HL-60/S4 treated with phorbol 12-myristate 13-acetate at 8.2 ng/mL for 4 days and 3 days (cell line): ENCODE results near the gene RPS6KA4.

Experiments used
- in situ Hi-C: fragments of 300-500 bp; cut with MboI; formaldehyde crosslinking; loops from 2 replicates; pipeline ENCODE4 v1.15.0; 2022; ENCODE audit warnings: low sequenced_read_pairs

RPS6KA4 gene

DNA sequence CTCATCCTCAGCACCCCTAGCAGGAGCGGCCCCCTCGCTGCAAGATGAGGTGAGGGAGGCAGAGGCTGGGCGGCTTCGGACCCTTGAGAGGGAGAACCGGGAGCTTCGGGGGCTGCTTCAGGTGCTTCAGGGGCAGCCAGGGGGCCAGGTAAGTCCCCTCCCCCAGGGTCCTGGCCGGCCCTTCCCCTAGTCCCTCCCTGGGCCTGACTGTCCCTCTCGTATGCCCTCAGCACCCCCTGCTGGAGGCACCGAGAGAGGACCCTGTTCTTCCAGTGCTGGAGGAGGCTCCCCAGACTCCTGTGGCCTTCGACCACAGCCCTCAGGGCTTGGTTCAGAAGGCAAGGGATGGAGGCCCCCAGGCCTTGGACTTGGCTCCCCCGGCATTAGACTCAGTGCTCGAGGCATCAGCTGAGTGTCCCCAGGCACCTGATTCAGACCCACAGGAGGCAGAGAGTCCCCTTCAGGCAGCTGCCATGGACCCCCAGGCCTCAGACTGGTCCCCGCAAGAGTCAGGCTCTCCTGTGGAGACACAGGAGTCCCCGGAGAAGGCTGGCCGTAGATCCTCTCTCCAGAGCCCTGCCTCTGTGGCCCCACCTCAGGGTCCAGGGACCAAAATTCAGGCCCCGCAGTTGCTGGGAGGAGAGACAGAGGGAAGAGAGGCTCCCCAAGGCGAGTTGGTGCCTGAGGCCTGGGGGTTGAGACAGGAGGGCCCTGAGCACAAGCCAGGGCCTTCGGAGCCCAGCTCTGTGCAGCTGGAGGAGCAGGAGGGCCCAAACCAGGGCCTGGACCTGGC, 15.0 kb upstream of the RPS6KA4 start:
- in situ Hi-C loops = loop anchor here (25.0 kb wide), 1 partner anchor 107 kb away; the partner anchor contains the start of genes DNAJC4, FKBP2, NUDT22 and PPP1R14B

DNA sequence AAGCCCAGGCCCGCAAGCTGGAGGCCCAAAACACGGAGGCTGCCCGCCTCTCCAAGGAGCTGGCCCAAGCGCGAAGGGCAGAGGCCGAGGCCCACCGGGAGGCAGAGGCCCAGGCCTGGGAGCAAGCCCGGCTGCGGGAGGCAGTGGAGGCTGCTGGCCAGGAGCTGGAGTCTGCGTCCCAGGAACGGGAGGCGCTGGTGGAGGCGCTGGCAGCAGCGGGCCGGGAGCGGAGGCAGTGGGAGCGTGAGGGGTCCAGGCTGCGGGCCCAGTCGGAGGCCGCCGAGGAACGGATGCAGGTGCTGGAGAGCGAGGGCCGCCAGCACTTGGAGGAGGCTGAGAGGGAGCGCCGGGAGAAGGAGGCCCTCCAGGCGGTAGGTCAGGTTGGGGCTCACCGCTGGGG, 14.2 kb upstream of the RPS6KA4 start:
- in situ Hi-C loops = loop anchor here (25.0 kb wide), 1 partner anchor 107 kb away; the partner anchor contains the start of genes DNAJC4, FKBP2, NUDT22 and PPP1R14B

DNA sequence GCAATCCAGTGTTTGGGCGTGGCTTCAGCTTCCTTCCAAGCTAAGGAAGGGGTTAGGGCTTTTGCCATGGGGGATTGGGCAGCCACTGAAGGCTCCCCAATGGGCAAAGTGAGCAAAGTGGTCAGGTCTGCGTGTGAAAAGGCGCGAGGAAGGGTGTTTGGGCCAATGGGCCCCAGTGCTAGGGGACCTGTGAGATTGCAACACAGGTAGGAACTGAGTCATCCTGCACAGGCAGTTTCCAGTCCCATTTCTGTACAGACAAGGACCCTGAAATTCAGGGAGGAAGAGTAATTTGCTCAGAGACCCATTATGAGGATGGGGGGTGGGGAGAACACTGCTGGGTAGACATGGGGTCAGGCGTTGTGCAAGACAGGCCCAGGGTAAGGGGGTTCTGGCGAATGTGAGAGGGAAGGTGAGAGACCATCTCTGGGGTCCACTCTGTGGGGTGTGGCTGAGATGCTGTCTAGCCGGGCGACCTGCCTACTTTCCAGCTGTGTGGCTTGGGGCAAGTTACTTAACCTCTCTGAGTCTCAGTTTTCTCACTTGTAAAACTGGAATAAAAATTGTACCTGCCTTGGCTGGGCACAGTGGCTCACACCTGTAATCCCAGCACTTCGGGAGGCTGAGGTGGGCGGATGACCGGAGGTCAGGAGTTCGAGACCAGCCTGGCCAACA, 11.6 kb upstream of the RPS6KA4 start:
- in situ Hi-C loops = loop anchor here (25.0 kb wide), 1 partner anchor 110 kb away; the partner anchor contains the start of genes DNAJC4, FKBP2, NUDT22 and PPP1R14B

DNA sequence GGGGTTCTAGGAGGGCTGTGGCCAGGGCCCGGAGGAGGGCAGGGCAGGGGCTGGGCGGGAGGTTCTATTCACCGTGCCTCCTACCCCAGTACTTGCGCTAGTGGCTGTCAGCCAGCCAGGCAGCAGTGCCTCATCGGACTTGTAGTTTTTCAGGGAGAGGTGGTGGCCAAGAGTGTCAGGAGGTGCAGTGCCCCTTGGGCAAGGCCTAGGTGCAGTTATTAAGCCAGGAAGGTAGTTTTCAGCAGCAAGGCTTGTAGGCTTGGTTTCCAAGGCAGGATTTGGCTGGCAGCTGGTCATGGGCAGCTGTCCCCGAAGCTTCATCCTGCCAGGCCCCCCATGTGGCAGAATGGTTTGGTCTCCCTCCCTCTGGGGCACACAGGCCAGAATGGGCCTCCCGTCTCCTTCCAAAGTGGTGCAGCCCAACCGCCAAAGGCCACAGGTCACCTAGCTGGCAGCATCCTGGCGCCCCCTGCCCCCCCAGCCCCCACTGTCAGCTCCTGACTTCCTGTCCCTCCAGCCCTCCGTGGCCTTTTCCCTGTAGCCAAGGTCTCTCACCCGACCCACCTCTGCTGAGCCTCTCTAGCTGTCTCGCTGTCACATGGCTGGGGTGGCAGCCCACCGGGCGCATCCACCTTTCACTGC, 10.5 kb upstream of the RPS6KA4 start:
- in situ Hi-C loops = loop anchor here (25.0 kb wide), 1 partner anchor 111 kb away; the partner anchor contains the start of genes DNAJC4, FKBP2, NUDT22 and PPP1R14B

DNA sequence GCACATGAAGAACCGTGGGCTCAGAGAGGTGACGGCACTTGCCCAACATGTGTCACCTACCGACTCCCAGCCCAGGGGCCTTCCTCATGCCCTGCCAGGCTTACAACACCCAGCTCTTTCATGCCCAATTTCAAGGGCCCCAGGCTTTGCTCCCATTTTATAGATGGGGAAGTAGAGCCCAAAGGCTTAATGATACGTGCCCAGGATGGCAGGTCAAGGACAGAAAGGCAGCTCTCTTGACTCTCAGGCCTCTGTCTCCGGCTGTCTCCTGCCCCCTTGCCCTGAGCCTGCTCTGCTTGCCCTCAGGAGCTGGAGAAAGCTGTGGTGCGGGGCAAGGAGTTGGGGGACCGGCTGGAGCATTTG, 10.0 kb upstream of the RPS6KA4 start:
- in situ Hi-C loops = loop anchor here (25.0 kb wide), 1 partner anchor 112 kb away; the partner anchor contains the start of genes DNAJC4, FKBP2, NUDT22 and PPP1R14B

DNA sequence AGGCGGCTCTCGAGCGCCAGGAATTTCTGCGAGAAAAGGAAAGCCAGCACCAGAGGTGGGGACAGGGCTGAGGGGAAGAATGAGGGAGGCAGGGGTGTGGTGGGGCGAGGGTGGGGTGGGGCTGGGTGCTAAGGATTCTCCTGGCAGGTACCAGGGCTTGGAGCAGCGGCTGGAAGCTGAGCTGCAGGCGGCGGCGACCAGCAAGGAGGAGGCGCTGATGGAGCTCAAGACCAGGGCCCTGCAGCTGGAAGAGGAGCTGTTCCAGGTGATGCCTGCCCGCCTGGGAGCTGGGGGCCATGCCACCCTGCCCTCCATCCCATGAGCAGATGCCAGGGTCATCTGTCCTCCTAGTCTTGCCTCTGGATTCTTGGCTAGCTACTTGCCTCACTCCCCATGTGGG, 9.6 kb upstream of the RPS6KA4 start:
- in situ Hi-C loops = loop anchor here (25.0 kb wide), 1 partner anchor 112 kb away; the partner anchor contains the start of genes DNAJC4, FKBP2, NUDT22 and PPP1R14B

DNA sequence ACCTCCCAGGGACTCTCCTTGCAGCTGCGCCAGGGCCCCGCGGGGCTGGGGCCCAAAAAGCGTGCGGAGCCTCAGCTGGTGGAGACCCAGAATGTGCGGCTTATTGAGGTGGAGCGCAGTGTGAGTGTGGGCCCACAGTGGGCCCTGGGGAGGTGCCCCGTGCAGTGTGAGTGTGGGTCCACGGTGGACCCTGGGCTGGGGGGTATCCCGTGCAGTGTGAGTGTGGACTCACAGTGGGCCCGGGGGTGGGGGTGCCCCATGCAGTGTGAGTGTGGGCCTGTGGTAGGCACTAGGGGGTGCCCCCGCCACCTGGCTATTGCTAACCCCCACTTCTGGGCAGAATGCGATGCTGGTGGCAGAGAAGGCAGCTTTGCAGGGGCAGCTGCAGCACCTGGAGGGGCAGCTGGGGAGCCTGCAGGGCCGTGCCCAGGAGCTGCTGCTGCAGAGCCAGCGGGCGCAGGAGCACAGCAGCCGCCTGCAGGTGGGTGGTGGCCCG, 7.8 kb upstream of the RPS6KA4 start:
- in situ Hi-C loops = no loop called here

DNA sequence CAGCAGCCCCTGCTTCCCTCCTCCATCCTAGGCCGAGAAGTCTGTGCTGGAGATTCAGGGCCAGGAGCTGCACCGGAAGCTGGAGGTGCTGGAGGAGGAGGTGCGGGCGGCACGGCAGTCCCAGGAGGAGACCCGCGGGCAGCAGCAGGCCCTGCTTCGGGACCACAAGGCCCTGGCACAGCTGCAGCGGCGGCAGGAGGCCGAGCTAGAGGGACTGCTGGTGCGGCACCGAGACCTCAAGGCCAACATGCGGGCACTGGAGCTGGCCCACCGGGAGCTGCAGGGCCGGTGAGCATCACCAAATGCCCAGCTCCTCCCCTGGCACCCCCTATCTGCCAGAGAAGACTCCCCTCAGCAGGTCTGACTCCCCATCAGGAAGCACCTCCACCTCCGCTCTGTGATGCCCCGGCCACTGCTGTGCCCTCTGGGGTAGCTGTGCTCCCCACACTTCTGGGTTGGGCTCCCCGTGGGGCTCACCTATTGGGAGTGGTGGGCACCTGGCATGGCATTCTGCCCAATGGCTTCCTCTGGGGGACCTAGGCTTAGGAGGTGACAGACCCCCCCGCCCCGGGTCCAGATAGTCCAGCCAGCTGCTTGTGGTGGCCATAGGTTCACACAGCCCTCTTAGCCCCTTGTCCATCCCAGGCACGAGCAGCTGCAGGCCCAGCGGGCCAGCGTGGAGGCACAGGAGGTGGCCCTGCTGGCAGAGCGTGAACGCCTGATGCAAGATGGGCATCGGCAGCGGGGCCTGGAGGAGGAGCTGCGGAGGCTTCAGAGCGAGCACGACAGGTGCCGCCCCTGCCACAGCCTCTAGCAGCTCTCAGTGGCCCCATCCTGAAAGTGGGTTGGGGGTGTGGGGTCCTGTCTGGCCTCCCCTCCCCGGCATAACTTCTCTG, 6.6 kb upstream of the RPS6KA4 start:
- in situ Hi-C loops = no loop called here

DNA sequence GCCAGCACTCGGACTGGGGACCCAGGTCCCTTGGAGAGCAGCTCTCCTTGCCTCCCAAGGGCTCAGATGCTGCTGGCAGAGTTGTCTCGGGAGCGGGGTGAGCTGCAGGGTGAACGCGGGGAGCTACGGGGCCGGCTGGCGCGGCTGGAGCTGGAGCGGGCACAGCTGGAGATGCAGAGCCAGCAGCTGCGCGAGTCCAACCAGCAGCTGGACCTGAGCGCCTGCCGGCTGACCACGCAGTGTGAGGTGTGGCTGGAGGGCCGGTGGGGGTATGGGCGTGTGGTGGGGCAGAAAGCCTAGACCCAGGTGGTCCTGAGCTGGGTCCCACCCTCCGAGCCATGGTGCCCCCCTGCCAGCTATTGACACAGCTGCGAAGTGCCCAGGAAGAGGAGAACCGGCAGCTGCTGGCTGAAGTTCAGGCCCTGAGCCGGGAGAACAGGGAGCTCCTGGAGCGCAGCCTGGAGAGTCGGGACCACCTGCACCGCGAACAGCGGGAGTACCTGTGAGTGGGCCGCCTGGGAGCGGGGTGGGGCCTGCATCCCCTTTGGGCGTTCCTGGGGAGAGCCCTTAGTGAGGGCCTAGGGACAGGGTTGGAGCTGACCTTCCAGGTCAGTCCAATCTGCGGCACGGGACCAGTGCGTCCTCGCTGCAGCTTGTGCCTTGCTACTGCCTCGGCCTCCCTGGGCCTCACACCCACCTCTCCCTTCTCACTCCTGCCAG, 5.8 kb upstream of the RPS6KA4 start:
- in situ Hi-C loops = no loop called here

DNA sequence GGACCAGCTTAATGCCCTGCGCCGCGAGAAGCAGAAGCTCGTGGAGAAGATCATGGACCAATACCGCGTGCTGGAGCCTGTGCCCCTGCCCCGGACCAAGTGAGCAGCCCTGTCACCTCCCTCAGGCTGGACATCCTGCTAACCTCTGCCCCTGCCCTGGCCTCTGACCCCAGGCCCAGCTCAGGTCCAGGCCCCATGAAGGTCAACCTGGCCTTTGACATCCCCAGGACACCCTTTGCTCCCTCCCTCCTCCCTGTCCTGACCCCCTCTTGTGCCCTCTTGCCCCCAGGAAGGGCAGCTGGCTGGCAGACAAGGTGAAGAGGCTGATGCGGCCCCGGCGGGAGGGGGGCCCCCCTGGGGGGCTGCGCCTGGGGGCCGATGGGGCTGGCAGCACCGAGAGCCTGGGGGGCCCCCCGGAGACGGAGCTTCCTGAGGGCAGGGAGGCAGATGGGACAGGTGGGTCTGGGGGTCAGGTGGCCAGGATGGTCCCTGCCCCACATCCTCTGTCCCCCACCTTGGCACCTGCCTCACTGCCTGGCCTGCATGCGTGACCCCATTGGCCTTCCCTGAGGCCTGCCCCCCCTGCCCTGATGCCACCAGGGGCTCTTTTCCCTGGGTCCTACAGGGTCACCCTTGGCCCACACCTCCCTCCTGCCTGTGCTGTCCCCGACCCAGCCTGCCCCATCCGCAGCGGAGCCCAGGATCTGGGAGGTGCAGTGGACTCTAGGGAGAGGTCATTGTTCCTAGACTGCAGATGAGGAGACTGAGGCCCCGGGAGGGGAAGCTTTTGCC, 5.1 kb upstream of the RPS6KA4 start:
- in situ Hi-C loops = no loop called here

DNA sequence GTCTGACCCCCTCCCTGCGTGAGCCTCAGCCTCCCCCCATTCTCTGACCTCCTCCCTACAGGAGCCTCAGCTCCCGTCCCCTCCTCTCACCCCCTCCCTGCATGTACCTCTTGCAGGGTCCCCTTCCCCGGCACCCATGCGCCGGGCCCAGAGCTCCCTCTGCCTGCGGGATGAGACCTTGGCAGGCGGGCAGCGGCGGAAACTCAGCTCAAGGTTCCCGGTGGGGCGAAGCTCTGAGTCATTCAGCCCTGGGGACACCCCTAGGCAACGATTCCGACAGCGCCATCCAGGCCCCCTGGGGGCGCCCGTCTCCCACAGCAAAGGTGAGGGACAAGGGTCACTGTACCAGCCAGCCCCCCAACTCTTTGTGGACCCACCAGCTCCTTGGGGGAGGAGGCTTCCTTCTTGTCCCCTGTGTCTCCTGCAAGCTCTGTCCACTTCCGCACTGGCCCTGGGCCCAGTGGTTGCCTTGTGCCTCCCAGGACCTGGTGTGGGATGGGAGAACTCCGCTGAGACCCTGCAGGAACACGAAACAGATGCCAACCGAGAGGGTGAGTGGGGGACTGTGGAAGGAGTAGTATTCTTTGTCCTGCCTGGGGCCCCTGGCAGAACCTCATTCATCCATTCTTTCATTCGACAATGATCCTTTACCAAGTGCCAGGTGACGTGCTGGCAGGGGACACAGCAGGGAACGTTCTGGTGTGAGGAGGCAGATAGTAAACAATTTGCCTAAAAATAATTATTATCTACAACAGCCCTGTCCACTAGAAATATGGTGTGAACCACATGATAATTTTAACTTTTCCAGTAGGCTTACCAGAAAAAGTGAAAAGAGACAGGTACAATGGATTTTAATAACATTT, 3.7 kb upstream of the RPS6KA4 start:
- in situ Hi-C loops = no loop called here

DNA sequence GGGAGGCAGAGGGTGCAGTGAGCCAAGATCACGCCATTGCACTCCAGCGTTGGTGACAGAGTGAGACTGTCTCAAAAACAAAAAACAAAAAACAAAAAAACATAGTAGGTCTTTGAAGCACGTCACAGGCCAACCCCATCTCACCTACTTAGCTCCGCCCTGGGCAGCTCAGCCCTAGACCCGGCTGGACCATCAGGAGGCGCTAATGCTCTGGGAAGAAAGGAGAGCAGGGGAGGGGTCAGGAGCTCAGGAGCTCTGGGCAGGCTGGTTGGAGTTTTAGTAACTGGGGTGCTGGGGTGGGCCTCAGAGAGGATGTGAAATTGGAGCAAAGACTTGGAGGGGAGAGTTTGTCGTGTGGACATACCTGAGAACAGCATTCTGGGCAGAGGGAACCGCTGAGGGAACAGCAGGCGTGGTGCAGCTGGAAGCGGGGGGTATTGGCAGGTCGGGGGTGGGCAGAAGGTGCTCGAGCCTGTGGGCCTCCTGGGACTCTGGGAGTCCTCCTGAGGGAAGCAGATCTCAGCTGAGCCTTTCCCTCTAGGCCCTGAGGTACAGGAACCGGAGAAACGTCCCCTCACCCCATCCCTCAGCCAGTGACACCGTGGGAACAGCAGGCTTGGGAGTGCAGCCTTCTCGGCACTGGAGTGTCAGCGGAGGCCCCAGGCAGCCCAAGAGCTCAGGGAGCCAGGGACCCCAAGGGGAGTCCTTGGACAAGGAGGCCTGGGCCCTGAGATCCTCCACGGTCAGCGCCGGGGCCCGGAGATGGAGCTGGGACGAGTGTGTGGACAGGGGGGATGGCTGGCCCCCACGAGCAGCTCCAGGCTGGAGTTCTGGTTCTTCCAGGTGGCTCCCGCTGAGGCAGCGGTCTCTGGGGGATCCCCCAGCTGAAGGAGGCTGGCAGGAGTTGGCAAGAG, 2.2 kb upstream of the RPS6KA4 start:
- in situ Hi-C loops = no loop called here

DNA sequence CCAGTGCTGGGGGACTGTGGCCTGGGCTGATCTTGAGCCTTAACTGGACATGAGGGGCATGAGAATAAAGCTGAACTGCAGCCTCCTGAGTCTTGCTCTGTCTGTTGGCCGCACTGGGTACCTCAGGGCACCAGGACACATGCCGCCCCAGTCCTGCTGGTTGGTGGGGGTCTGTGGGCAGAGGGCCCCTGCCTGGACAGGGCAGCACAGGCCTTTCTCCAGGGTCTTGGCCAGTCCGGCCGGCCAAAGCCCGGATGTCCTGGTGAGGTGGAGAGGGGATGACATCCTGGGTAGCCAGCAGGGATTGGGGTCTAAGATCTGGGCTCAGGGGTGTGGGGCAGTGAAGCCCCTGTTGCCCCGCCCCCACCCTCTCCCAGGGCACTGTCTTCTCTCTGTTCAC, 1.5 kb upstream of the RPS6KA4 start:
- in situ Hi-C loops = no loop called here

DNA sequence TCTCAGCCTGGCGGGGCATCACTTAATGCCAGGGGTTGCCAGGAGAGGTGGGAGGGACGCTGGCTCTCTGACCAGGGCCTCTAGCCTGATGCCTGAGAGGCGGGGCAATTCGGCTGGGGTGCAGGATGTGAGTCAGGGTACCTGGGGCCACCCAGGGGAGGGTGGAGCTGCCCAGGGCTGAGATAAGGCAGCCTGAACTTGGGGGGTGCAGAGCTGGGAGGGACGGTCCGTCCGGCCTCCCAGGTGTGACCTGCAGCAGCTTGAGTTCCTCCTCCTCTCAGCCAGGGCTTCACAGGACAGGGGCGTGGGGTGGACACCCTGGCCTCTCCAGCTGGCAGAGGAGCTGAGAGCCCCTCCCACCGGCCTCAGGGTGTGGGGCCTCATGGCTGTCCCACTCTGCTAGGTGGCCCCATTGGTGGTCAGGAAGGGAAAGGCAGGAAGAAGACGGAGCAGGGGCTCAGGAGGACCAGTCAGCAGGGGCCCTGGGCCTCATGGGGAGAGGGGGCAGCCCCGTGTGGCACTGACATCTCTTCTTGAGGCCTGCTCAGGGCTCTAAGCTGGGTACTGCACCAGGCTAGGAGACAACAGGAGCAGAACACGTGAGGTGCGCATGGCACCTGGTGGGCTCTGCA, 942 bp upstream of the RPS6KA4 start:
- in situ Hi-C loops = no loop called here

DNA sequence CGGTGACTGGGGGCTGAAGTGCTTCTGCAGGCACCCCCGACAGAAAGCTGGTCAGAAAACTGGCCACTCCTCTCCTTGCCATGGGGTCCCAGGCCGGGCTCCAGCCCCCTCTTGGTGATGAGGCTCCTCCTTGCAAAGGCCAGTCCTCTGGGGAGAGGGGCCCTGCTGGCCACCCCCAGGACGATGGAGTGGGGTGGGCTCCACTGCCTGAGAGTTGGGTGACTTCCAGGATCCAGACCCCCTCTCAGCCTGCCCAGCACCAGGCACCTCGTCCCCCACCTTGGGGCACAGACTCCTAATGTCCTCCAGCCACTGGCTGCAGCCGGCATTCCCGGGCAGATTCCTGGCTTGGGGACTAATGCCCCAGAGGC, 441 bp upstream of the RPS6KA4 start:
- in situ Hi-C loops = no loop called here

DNA sequence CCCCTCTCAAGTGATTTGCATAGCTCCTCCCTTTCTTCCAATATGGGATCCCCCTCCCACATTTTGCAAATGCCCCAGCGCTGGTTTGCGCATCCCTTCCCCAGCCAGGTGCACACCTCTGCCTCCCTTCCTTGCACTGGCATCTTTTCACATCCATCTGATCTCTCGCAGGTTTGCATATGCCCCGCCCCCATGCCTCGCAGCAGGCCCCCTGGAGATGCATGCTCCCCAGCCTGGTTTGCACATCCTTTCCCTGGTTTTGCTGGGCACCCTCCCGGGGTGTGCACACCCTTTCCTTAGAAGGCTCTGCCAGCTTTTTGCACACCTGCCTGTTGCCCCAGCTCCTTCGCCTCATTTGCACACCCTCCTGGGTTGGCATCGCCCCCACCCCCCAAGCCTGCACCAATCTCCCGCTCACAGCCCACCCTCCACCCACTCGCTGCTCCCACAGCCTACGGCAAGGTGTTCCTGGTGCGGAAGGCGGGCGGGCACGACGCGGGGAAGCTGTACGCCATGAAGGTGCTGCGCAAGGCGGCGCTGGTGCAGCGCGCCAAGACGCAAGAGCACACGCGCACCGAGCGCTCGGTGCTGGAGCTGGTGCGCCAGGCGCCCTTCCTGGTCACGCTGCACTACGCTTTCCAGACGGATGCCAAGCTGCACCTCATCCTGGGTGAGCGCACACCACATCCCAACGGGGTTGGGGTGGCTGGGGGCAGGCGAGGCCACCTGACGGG, 917 bp downstream of the RPS6KA4 start:
- in situ Hi-C loops = no loop called here
